T-cell (primary cell): ENCODE data around the gene ATP6V0E2. TPM values are rescaled to one million over a fixed set of nuclear protein-coding genes. Genes with fewer than 3 reads are reported as not detected.

Source experiments
- ATAC-seq, 4 experiments: fragments of 200-7000 bp in 3 of 4; fragments of 150-1000 bp in 1 of 4; cut with Tn5 transposase; replicated peaks in 1 of 4; 1 replicate in 3 of 4; 2 replicates in 1 of 4; pipeline ENCODE4 v1.10.0; 2021; ENCODE audit warnings: moderate library complexity in 3 of 4, mild to moderate bottlenecking in 2 of 4, moderate number of reproducible peaks in 1 of 4
- CTCF ChIA-PET, 2 donors: fragments of 300-600 bp; sonication (Branson Sonifier 250); formaldehyde crosslinking; loops; one replicate each; lab custom pipeline; 2022; ENCODE audit warnings: antibody characterized with exemption in 2 of 2; lab: Charles Lee
- POLR2A ChIA-PET, 2 donors: fragments of 300-600 bp; sonication (Branson Sonifier 250); formaldehyde crosslinking; loops; one replicate each; lab custom pipeline; 2022; ENCODE audit warnings: antibody characterized with exemption in 2 of 2; lab: Charles Lee
- DNase-seq, 35 experiments: peaks; one replicate each; pipeline versions ENCODE4 v3.0.0 to v3.0.0-alpha.2; 2013 to 2023
- H3K27ac ChIP-seq: one replicate; pipeline ENCODE4 v1.5.1; 2013; ENCODE audit warnings: low read length
- H3K27me3 ChIP-seq, 2 experiments: replicated peaks in 1 of 2; 1 replicate in 1 of 2; 2 replicates in 1 of 2; pipeline versions ENCODE4 v1.6.1 to v1.7.0; 2013; ENCODE audit warnings: low read length in 1 of 2, mixed read lengths in 1 of 2; ENCODE audit not compliant: control insufficient read depth in 2 of 2, insufficient read depth in 2 of 2; ENCODE audit errors: extremely low read depth in 1 of 2
- H3K36me3 ChIP-seq, 2 donors: 1 replicate in 1 of 2; 2 replicates in 1 of 2; pipeline versions ENCODE4 v1.6.1 to v1.7.0; 2013; ENCODE audit warnings: low read length in 1 of 2; ENCODE audit not compliant: control insufficient read depth in 2 of 2, insufficient read depth in 1 of 2; ENCODE audit errors: extremely low read depth in 1 of 2
- H3K4me1 ChIP-seq, 2 experiments: 1 replicate in 1 of 2; 2 replicates in 1 of 2; pipeline versions ENCODE4 v1.6.1 to v1.7.0; 2013; ENCODE audit warnings: low read length in 2 of 2, mixed read lengths in 1 of 2; ENCODE audit not compliant: insufficient read depth in 2 of 2, control insufficient read depth in 1 of 2; ENCODE audit errors: extremely low read depth in 1 of 2
- H3K4me3 ChIP-seq, 2 donors: 1 replicate in 1 of 2; 2 replicates in 1 of 2; pipeline versions ENCODE4 v1.5.1 to v1.7.0; 2013; ENCODE audit warnings: mild to moderate bottlenecking in 2 of 2, low read length in 1 of 2, moderate library complexity in 1 of 2; ENCODE audit not compliant: control insufficient read depth in 1 of 2; ENCODE audit errors: extremely low read depth in 1 of 2
- H3K9me3 ChIP-seq: 2 replicates; pipeline ENCODE4 v1.7.0; 2013
- H3K27ac Mint-ChIP-seq, 2 donors: one replicate each; pipeline ENCODE4 v1.8.0; 2020 to 2021; ENCODE audit warnings: mild to moderate bottlenecking in 2 of 2, mixed read lengths in 2 of 2
- H3K27me3 Mint-ChIP-seq, 2 donors: one replicate each; pipeline ENCODE4 v1.8.0; 2021 to 2022; ENCODE audit warnings: mixed read lengths in 2 of 2
- H3K36me3 Mint-ChIP-seq: one replicate; pipeline ENCODE4 v1.8.0; 2021; ENCODE audit warnings: mixed read lengths
- H3K4me1 Mint-ChIP-seq, 3 donors: one replicate each; pipeline ENCODE4 v1.8.0; 2020 to 2022; ENCODE audit warnings: mixed read lengths in 3 of 3, mild to moderate bottlenecking in 1 of 3
- H3K4me3 Mint-ChIP-seq, 3 donors: one replicate each; pipeline ENCODE4 v1.8.0; 2020 to 2022; ENCODE audit warnings: mild to moderate bottlenecking in 3 of 3, mixed read lengths in 3 of 3, moderate library complexity in 3 of 3
- H3K9me3 Mint-ChIP-seq, 3 donors: one replicate each; pipeline ENCODE4 v1.8.0; 2020 to 2022; ENCODE audit warnings: mixed read lengths in 3 of 3
- WGBS: methylation state at CpG from one replicate; pipeline ENCODE4 v1.1.5; 2013; ENCODE audit warnings: missing lambda C conversion rate; ENCODE audit not compliant: insufficient coverage; 5-methylcytosine and 5-hydroxymethylcytosine counted together
- total RNA-seq, 35 experiments: library from RNA in 6 of 35; stranded (reverse) in 6 of 35; fragments of 120-200 nt in 1 of 35; gene quantifications; one replicate each; pipeline versions ENCODE4 v1.2.1 to v1.2.4 and lab custom pipeline; 2013 to 2026

Gene ATP6V0E2
- total RNA-seq, 5 donors from 2014 or later (not counting 1 experiment from before 2014, with no cell fraction given): 48.5 to 79.4 (median 63.9) TPM

DNA sequence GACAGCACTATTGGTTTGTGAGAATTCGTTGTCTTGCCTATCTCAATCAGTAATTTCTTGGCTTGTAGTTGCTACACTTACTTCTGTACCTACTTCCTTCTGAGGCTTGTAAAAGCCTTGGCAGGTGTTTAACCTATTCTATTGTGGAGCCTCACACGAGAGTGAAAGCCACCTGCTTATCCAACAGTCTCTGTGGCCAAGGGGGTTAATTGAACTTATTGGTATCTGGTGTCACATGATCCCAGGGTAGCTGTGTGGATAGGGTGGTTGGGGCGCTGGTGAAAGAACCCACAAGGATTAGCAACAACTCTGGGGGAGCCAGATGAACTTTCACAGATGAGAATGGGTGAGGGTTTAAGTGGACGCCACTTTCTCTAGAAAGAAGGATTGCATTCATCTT is 13.9 kb upstream of the ATP6V0E2 start:
- H3K4me3 ChIP-seq: no peak overlapping the region
- H3K36me3 ChIP-seq: peaks cover 5 to 36% of the 10 kb centered on the region in 2 donors
- POLR2A ChIA-PET: no interaction called here

DNA sequence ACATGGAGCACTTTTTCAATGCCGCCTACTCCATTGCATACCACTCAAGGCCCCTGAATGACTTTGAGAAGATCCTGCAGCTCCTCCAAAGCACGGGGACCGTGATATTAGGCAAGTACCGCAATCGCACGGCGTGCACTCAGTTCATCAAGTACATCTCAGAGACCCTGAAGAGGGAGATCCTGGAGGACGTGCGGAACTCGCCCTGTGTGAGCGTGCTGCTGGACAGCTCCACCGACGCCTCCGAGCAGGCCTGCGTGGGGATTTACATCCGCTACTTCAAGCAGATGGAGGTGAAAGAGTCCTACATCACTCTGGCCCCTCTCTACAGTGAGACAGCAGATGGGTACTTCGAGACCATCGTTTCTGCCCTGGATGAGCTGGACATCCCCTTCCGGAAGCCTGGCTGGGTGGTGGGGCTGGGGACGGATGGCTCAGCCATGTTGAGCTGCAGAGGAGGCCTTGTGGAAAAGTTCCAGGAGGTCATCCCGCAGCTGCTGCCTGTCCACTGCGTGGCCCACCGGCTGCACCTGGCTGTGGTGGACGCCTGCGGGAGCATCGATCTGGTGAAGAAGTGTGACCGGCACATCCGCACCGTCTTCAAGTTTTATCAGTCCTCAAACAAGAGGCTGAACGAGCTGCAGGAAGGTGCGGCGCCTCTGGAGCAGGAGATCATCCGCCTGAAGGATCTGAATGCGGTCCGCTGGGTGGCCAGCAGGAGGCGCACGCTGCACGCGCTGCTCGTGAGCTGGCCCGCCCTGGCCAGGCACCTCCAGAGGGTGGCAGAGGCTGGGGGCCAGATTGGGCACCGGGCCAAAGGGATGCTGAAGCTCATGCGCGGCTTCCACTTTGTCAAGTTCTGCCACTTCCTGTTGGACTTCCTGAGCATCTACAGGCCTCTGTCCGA is 12.7 kb upstream of the ATP6V0E2 start:
- Histone ChIP-seq H3K27ac (no peak overlapping the region), H3K36me3 (peaks cover 5 to 36% of the 10 kb centered on the region in 2 donors), H3K27me3 (no peaks in the 10 kb centered on the region), H3K4me1 (peaks cover 46 to 66% of the 10 kb centered on the region in 2 experiments), H3K9me3 (no peaks in the 10 kb centered on the region), H3K4me3 (no peak overlapping the region)
- ChIA-PET POLR2A (no interaction called here), CTCF (interaction anchor here in 1 of 2 donors (1.4 kb wide), 1 partner anchor 22 kb away, joined by 3 read pairs; no protein-coding TSS in a partner anchor)
- H3K9me3 Mint-ChIP-seq: no peaks in the 10 kb centered on the region
- H3K4me3 Mint-ChIP-seq: no peak overlapping the region
- DNase-seq (peak in 2 of 35 experiments; percentile 22 to 30), ATAC-seq (no peak)
- H3K27ac Mint-ChIP-seq: peak overlapping the region in 1 of 2 donors; percentile 11
- peaks cover 62 to 77% (median 73%) of the 10 kb centered on the region in 3 donors for H3K4me1 Mint-ChIP-seq
- 95% methylated on average over 34 of the region's 45 CpGs for WGBS
- H3K27me3 Mint-ChIP-seq: no peaks in the 10 kb centered on the region
- peaks cover 33% of the 10 kb centered on the region for H3K36me3 Mint-ChIP-seq

More for the DNA sequence above, 13.9 kb upstream of the ATP6V0E2 start:
- no peaks in the 10 kb centered on the region for H3K9me3 Mint-ChIP-seq
- no peak for DNase-seq
- ATAC-seq: no peak
- peak overlapping the region in 1 of 2 donors; percentile 28 for H3K27ac Mint-ChIP-seq
- no peak overlapping the region for H3K4me3 Mint-ChIP-seq
- Histone ChIP-seq H3K4me1 (peaks cover 47 to 66% of the 10 kb centered on the region in 2 experiments), H3K9me3 (no peaks in the 10 kb centered on the region), H3K27ac (no peak overlapping the region), H3K27me3 (no peaks in the 10 kb centered on the region)
- WGBS: 100% methylated on average over 1 of the region's 4 CpGs
- CTCF ChIA-PET: no interaction called here
- H3K36me3 Mint-ChIP-seq: peaks cover 27% of the 10 kb centered on the region
- H3K27me3 Mint-ChIP-seq: no peaks in the 10 kb centered on the region
- H3K4me1 Mint-ChIP-seq: peaks cover 62 to 77% (median 73%) of the 10 kb centered on the region in 3 donors

DNA sequence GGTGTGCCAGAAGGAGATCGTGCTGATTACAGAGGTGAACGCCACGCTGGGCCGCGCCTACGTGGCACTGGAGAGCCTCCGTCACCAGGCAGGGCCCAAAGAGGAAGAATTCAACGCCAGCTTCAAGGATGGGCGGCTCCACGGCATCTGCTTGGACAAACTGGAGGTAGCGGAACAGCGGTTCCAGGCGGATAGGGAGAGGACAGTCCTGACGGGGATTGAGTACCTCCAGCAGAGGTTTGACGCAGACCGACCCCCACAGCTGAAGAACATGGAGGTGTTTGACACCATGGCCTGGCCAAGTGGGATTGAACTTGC is 12.1 kb upstream of the ATP6V0E2 start:
- CTCF ChIA-PET: interaction anchor here in 1 of 2 donors (1.4 kb wide), 1 partner anchor 21 kb away, joined by 3 read pairs; no protein-coding TSS in a partner anchor
- no peak overlapping the region for H3K4me3 ChIP-seq
- POLR2A ChIA-PET: no interaction called here
- no peaks in the 10 kb centered on the region for H3K9me3 ChIP-seq
- H3K27ac ChIP-seq: no peak overlapping the region
- 98% methylated on average over 15 of the region's 16 CpGs for WGBS
- peaks cover 5 to 36% of the 10 kb centered on the region in 2 donors for H3K36me3 ChIP-seq
- peak overlapping the region in 1 of 2 donors; percentile 11 for H3K27ac Mint-ChIP-seq
- ATAC-seq (no peak), DNase-seq (no peak)
- H3K4me1 ChIP-seq: peaks cover 46 to 66% of the 10 kb centered on the region in 2 experiments
- H3K4me1 Mint-ChIP-seq: peaks cover 62 to 77% (median 73%) of the 10 kb centered on the region in 3 donors
- no peaks in the 10 kb centered on the region for H3K27me3 Mint-ChIP-seq
- H3K36me3 Mint-ChIP-seq: peaks cover 33% of the 10 kb centered on the region
- H3K9me3 Mint-ChIP-seq: no peaks in the 10 kb centered on the region
- H3K27me3 ChIP-seq: no peaks in the 10 kb centered on the region
- no peak overlapping the region for H3K4me3 Mint-ChIP-seq

DNA sequence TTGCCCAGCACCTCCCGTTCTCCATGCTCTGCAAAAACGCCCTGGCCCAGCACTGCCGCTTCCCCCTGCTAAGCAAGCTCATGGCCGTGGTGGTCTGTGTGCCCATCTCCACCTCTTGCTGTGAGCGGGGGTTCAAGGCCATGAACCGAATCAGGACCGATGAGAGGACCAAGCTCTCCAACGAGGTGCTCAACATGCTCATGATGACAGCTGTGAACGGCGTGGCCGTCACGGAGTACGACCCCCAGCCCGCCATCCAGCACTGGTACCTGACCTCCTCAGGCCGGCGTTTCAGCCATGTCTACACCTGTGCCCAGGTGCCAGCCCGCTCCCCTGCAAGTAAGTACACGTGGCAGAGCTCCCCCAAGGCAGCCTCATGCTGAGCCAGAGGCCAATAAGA is 11.6 kb upstream of the ATP6V0E2 start:
- POLR2A ChIA-PET: no interaction called here

DNA sequence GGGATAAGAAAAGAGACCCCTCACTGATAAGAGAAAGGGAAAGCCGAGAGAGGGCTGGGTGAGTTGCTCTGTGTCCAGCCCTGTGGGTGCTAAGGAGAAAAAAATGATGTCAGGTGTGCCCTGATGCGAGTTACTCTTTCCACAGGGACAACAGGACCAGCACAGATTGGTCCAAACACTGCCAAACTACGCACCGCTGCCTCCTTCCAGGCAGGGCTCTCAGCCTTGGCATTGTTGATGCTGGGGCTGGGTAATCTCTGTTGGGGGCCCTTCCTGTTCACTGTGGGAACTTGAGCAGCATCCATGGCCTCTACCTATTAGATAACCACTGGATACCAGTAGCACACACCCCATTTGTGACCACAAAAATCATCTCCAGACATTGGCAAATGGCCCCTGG is 10.3 kb upstream of the ATP6V0E2 start:
- ATAC-seq (no peak), DNase-seq (peak in 1 of 35 experiments; percentile 19)
- Histone ChIP-seq H3K9me3 (no peaks in the 10 kb centered on the region), H3K36me3 (peaks cover 5 to 36% of the 10 kb centered on the region in 2 donors), H3K27ac (peak overlapping the region; percentile 89), H3K4me3 (no peak overlapping the region), H3K27me3 (no peaks in the 10 kb centered on the region), H3K4me1 (peaks cover 54 to 76% of the 10 kb centered on the region in 2 experiments)
- H3K4me1 Mint-ChIP-seq: peaks cover 63 to 79% (median 76%) of the 10 kb centered on the region in 3 donors
- H3K9me3 Mint-ChIP-seq: no peaks in the 10 kb centered on the region
- no peaks in the 10 kb centered on the region for H3K27me3 Mint-ChIP-seq
- CTCF ChIA-PET: no interaction called here
- H3K27ac Mint-ChIP-seq: peak overlapping the region; percentile 99
- H3K36me3 Mint-ChIP-seq: peaks cover 31% of the 10 kb centered on the region
- peak overlapping the region in 1 of 3 donors; percentile 61 for H3K4me3 Mint-ChIP-seq
- POLR2A ChIA-PET: no interaction called here
- 100% methylated on average over 1 of the region's 4 CpGs for WGBS

More for the DNA sequence above, 11.6 kb upstream of the ATP6V0E2 start:
- H3K27me3 Mint-ChIP-seq: no peaks in the 10 kb centered on the region
- no peaks in the 10 kb centered on the region for H3K27me3 ChIP-seq
- H3K9me3 Mint-ChIP-seq: no peaks in the 10 kb centered on the region
- H3K27ac Mint-ChIP-seq: peak overlapping the region in 1 of 2 donors; percentile 99
- peaks cover 5 to 36% of the 10 kb centered on the region in 2 donors for H3K36me3 ChIP-seq
- peaks cover 62 to 78% (median 73%) of the 10 kb centered on the region in 3 donors for H3K4me1 Mint-ChIP-seq
- no peak overlapping the region for H3K27ac ChIP-seq
- no peaks in the 10 kb centered on the region for H3K9me3 ChIP-seq
- peak overlapping the region in 1 of 3 donors; percentile 61 for H3K4me3 Mint-ChIP-seq
- peaks cover 33% of the 10 kb centered on the region for H3K36me3 Mint-ChIP-seq
- WGBS: 94% methylated on average over 18 of the region's 18 CpGs
- ATAC-seq (no peak), DNase-seq (no peak)
- CTCF ChIA-PET: interaction anchor here in 1 of 2 donors (1.4 kb wide), 1 partner anchor 20 kb away, joined by 3 read pairs; no protein-coding TSS in a partner anchor
- H3K4me1 ChIP-seq: peaks cover 46 to 70% of the 10 kb centered on the region in 2 experiments
- no peak overlapping the region for H3K4me3 ChIP-seq

DNA sequence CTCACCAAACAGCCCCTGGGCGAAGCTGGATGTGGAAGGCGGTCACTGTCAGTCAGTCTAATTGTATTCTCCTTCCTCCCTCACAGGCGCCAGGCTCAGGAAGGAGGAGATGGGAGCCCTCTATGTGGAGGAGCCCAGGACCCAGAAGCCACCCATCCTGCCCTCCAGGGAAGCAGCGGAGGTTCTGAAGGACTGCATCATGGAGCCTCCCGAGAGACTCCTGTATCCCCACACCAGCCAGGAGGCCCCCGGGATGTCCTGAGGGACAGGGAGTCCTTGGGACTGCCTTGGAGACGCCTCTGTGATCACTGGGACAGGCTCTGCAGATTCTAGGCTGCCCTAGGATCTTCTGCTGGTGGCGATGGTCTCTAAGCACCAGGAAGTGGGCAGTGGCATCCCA is 9.7 kb upstream of the ATP6V0E2 start:
- Histone ChIP-seq H3K4me1 (peaks cover 59 to 81% of the 10 kb centered on the region in 2 experiments), H3K9me3 (no peaks in the 10 kb centered on the region), H3K27ac (peak overlapping the region; percentile 89), H3K27me3 (no peaks in the 10 kb centered on the region), H3K4me3 (no peak overlapping the region), H3K36me3 (peaks cover 5 to 35% of the 10 kb centered on the region in 2 donors)
- Mint-ChIP-seq H3K36me3 (peaks cover 30% of the 10 kb centered on the region), H3K4me3 (peak overlapping the region in 1 of 3 donors; percentile 61), H3K27ac (peak overlapping the region; percentile 99), H3K4me1 (peaks cover 68 to 84% (median 81%) of the 10 kb centered on the region in 3 donors), H3K9me3 (no peaks in the 10 kb centered on the region), H3K27me3 (no peaks in the 10 kb centered on the region)
- POLR2A ChIA-PET: no interaction called here
- no peak for ATAC-seq
- CTCF ChIA-PET: no interaction called here
- DNase-seq: peak in 1 of 35 experiments; percentile 22
- WGBS: 55% methylated on average over 3 of the region's 8 CpGs
